ENCODE measurements around the gene KIAA0753.
"Not testable (repeated sequence)": the region's sequence is repeated elsewhere in the genome, so short reads cannot be mapped to it uniquely, and the experiment has no call there.

Gene KIAA0753

GRCh38 chr17:6668727-6669425 lies 28.4 kb upstream of the KIAA0753 start:
- no peak for DNase-seq (ENCODE audit: low read depth in 3 of 3)

GRCh38 chr17:6668219-6668618 lies 27.7 kb upstream of the KIAA0753 start:
- DNase-seq (ENCODE audit: low read depth in 3 of 3): no peak

DNA sequence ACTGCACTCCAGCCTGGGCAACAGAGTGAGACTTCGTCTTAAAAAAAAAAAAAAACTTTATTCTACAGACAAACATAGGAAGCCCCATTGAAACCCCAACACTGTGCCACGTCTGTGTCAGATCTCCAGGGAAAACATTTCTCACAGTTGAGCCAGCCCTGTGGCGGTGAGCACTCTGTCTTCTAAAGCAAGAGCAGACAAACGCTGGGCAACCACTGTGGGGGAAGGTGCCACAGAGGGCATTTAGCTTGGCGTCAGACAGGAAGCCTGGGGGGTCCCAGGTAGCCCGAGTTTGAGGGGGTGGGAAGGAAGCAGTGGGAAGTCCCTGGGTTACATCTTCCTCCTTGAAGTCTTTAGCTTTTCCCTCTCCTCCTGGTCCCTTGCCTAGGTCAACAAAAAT lies 27.0 kb upstream of the KIAA0753 start:
- DNase-seq (ENCODE audit: low read depth in 3 of 3): no peak

DNA sequence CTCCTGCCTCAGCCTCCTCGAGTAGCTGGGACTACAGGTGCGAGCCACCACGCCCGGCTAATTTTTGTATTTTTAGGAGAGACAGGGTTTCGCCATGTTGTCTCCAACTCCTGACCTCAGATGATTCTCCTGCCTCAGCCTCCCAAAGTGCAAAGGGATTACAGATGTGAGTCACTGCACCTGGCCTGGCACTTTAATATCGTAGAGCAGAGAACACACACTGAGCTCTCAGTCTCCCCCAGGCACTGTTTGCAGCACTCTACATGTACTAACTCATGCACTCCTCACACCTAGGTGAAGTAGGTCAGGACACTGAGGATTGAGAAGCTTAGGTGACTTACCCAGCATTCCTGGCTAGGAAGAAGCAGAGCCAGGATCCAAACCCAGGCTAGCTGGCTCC lies 26.0 kb upstream of the KIAA0753 start:
- no peak for DNase-seq (ENCODE audit: low read depth in 3 of 3)

DNA sequence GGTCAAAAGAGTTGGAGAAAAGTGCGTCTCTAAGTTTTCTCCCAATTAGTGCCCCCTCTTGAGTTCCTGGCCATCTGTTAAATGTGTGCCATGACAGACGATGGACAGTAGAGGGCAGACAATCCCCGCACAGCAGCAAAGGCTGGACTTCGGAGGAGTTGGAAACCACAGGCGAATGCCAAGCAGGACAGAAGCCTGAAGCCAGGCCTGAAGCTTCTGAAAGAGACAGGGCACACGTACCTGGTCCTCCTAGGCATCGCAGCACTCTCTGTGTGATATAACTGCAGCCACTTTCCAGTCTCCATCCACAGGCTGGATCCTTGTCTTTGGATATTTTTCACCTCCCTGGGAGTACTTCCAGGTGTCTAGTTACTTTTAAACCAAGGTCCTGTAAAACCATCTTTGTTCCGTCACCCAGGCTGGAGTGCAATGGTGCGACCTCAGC lies 25.6 kb upstream of the KIAA0753 start:
- peak in 1 of 3 experiments; percentile 37 for DNase-seq (ENCODE audit: low read depth in 3 of 3)

- DNase-seq (ENCODE audit: low read depth in 3 of 3): not testable (repeated sequence)
These were observed 22.7 kb upstream of the KIAA0753 start for GRCh38 chr17:6663200-6663599.

DNA sequence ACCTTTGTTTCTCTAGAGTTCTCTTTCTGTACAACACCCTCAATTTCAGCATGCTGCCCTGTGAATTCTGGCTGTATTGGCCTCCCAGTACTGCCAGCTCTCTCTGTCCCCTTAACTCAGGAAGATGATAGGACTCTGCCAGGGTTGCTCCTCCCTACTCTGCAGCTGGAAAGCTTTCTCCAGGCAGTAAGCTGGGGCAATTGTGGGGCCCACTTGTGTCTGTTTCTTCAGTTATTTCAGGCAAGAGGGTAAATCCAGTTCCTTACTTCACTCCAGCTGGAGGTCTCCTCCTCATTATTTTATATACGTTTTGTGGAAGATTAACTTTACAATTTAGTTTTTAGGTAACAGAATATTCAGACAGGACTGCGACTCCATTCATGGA lies 20.9 kb upstream of the KIAA0753 start:
- DNase-seq (ENCODE audit: low read depth in 3 of 3): no peak

- DNase-seq (ENCODE audit: low read depth in 3 of 3): no peak
These were observed 20.4 kb upstream of the KIAA0753 start for GRCh38 chr17:6660805-6661463.

- DNase-seq (ENCODE audit: low read depth in 3 of 3): no peak
These were observed 19.6 kb upstream of the KIAA0753 start for GRCh38 chr17:6660101-6660500.

DNA sequence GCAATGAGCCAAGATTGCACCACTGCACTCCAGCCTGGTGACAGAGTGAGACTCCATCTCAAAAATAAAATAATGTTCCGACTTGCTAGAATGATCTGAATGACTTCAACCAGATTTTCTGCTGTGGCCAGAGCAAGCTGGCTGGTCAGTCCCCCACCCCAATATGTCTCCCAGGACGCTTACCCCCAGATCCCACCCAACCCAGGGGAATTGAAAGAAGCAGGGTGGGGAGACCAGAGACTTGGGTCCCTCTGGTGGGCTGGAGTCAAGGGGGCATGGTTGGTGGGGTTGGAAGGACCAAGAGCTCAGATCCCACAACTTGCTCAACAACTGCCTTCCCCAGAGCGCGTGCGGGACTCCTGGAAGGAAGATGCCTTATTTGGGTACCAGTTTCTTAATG lies 17.9 kb upstream of the KIAA0753 start:
- not testable (repeated sequence) for DNase-seq (ENCODE audit: low read depth in 3 of 3)

GRCh38 chr17:6657633-6658287 lies 17.2 kb upstream of the KIAA0753 start:
- DNase-seq (ENCODE audit: low read depth in 3 of 3): no peak

DNA sequence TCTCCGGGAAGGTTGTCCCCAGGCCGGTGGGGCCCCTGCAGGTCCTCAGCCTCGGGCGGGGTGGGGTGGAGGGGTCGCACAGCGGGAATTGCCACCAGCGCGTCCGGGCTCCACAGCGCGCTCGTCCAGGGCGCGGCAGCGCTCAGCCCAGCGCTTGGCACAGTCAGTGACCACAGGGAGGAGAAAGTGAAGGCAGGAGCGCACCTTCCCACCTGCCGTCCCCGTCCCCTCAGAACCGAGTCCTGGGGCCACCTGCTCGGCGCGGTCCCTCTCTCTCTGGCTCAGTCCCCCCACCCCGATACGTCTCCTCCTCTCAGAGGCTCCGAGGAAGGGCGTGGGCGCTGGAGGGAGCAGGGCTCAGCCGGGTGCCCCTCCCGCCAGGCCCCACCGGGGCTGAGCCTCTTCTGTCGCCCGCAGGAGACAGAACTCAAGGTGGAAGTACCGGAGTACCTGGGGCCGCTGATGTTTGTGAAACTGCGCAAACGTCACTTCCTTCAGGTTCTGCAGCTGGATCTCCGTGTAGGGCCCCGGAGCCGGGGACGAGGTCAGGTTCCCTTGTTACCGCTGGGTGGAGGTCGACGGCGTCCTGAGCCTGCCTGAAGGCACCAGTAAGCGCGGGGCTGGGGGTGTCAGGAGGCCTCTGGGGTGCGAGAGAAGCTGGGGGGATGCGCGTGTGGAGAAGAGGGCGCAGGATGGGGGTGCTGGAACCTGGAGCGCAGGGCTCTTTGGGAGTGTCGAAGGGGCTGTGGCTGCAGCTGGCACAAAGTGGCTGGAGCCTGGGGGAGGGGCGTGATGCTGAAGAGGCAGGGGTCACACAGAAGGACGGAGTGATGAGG lies 16.5 kb upstream of the KIAA0753 start:
- DNase-seq (ENCODE audit: low read depth in 3 of 3): peak; percentile 25 to 50 (median 38)

DNA sequence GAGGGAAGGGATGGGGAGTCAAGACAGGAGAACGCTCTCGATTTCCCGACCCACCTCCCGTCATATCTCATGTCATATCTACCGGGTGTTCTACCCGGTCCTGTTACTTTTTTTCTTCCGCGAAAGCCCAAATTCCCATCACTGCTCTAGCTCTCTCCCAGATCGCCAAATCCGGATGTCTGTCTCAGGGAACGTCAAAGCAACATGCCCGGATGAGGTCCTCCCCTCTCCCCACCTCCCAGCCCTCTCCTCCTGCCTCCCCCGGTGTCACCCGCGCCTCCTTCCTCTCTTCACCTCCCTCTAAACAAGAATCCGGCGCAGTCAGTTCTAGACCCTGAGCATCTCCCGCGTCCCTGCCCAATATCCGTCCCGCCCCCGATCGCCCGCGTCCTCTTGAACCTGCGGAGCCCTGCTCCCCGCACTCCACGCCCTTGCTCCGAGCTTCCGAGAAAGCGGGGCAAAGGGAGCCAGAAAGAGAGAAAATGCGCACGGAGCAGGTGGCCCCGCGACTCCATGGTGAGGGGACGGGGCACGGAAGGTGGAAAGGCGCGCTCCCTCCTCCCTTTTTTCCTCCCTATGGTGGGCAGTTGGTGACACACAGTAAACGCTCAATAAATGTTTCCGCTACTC lies 15.3 kb upstream of the KIAA0753 start:
- not testable (repeated sequence) for DNase-seq (ENCODE audit: low read depth in 3 of 3)

- no peak for DNase-seq (ENCODE audit: low read depth in 3 of 3)
These were observed 14.6 kb upstream of the KIAA0753 start for GRCh38 chr17:6654841-6655731.

DNA sequence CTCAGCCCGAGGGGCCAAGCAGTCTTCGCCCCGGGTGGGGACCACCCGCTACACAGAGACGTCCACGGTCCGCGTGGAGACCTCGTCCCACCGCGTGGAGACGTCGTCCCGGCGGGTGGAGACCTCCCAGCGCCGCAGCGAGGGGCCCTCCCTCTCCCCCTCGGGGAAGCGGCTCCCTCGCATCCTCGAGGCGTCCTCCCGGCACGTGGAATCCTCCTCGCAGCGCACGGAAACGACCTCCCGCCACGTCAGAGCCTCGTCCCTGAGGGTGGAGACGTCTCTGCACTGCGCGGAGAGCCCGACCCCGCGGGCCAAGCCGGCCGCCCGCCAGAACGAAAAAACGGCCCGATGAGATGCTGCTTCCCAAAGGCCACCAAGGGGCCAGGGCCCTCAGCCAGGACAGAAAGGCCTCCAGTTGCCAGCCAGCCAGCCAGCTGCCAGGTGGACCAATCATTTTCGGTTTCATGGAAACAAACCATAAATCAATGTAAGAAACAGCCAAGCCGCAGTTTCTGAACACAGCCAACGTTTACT lies 11.5 kb upstream of the KIAA0753 start:
- no peak for DNase-seq (ENCODE audit: low read depth in 3 of 3)

DNA sequence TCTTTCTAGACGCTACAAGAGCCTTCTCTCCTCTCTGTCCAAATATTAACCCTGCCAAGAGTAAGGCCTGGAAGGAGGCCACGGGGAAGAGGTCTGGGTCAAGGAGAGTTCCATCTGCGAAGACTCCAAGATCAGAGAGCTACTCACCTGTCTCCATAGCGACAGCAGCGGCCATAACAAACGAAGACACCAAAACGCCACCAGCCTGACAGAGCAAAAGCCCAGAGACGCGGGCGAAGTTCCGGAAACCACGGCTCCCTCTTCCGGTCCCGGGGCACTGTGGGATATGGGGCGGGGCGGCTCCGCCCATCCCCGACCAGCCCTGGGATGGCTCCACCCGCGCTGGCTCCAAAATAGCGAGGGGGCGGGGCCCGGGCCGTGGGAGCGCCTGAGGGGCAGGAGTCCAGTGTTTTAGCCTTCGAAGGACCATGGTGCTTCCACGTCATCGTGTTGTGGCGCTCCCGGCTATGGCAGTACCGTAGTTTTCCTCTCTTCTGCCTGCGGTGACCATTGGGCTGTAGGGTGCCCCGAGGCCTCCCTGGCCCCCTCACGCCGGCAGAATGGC lies 10.9 kb upstream of the KIAA0753 start, which contains the start of the genes C17orf100 and MED31:
Gene C17orf100 (plus strand): TSS at position 409 of the 565 bp plus-strand sequence. CDS start 152 bp downstream, at position 561.
Gene MED31 (minus strand): TSS at position 252 of the 565 bp plus-strand sequence. CDS start 77 bp downstream, at position 175.
- peak; percentile 91 to 95 (median 92) for DNase-seq (ENCODE audit: low read depth in 3 of 3)

DNA sequence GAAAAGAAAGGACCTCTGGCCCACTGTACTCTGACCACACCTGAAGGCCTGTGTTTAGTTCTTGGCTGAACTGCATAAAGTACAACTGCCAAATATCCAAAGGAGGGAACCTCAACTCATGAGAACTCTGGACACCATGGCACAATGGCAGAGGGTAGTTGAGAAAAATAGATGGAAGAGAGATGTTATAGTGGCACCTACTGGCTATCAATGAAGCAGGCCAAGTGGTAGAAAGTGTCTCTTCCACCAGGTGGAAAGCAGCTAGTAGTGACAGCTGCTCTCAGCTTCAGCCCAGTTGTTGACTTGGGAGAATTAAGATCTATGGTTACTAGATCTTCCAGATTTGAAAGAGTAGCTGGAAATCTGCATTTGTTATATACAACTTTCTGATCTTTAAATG lies 7.7 kb upstream of the KIAA0753 start:
- no peak for DNase-seq (ENCODE audit: low read depth in 3 of 3)

DNA sequence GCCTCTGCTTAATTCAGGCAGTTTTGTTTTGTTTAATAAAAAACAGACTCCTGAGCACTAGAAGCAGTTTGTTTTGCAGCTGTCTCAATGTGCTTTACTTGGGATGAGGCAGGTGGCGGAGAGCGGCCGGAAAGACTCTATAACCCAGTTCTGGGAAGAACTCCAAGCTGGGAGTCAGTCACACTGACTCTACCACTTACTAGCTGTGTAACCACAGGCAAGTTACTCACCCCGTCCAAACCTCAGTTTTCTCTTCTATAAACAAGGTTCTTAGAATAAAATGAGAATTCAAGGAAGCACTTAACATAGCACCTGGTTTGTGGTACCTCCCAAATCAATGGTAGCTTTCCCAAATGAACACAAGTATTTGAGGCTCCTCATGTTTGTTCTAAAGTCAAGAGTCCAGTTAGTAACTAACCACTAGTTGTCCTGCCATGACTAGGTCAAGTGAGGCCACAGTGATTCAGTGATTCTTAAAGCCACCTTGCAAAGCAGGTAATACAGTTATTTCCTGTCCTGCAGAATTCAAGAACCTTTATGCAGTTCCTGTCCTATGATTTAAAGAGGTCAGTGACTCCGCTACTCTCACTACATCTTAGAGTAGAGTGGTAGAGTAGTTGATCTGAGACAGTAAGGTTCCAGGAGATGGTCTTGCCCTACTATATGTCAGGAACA lies 3.1 kb upstream of the KIAA0753 start:
- DNase-seq (ENCODE audit: low read depth in 3 of 3): no peak

- no peak for DNase-seq (ENCODE audit: low read depth in 3 of 3)
These were observed 2.1 kb upstream of the KIAA0753 start for GRCh38 chr17:6642592-6642991.

All from stimulated activated CD4-positive, alpha-beta T cell treated with anti-CD3 and anti-CD28 coated beads, TNF-alpha, amount 100 ng/mL, for 24 hours (primary cell).